Activated naive CD4-positive, alpha-beta T cell treated with anti-CD3 and anti-CD28 coated beads, Interleukin-2, amount 50 U/mL, for 72 hours (primary cell): ENCODE data around the gene ATL2. TPM values are rescaled to one million over a fixed set of nuclear protein-coding genes. Genes with fewer than 3 reads are reported as not detected.
"Not testable (repeated sequence)": the region's sequence is repeated elsewhere in the genome, so short reads cannot be mapped to it uniquely, and the experiment has no call there.

ENCODE experiments used
- ATAC-seq, 2 donors: fragments of 150-1000 bp; cut with Tn5 transposase; 2 replicates each; pipeline ENCODE4 v1.10.0; 2021; ENCODE audit warnings: mild to moderate bottlenecking in 2 of 2, moderate library complexity in 2 of 2
- DNase-seq, 2 donors: peaks; one replicate each; pipeline ENCODE4 v3.0.0; 2021 to 2022; ENCODE audit warnings: low spot score in 2 of 2
- H3K27ac Mint-ChIP-seq, 2 donors: one replicate each; pipeline ENCODE4 v1.8.0; 2022; ENCODE audit warnings: mild to moderate bottlenecking in 2 of 2, mixed read lengths in 2 of 2
- H3K36me3 Mint-ChIP-seq, 2 donors: one replicate each; pipeline ENCODE4 v1.8.0; 2022; ENCODE audit warnings: mixed read lengths in 2 of 2
- H3K9me3 Mint-ChIP-seq, 2 donors: one replicate each; pipeline ENCODE4 v1.8.0; 2022; ENCODE audit warnings: mixed read lengths in 2 of 2
- total RNA-seq, 2 donors: library from RNA; stranded (reverse); gene quantifications; one replicate each; pipeline ENCODE4 v1.2.3, GENCODE V29; 2022

ATL2 gene
- total RNA-seq, 2 donors from 2014 or later = 46.3 to 55.8 TPM

DNA sequence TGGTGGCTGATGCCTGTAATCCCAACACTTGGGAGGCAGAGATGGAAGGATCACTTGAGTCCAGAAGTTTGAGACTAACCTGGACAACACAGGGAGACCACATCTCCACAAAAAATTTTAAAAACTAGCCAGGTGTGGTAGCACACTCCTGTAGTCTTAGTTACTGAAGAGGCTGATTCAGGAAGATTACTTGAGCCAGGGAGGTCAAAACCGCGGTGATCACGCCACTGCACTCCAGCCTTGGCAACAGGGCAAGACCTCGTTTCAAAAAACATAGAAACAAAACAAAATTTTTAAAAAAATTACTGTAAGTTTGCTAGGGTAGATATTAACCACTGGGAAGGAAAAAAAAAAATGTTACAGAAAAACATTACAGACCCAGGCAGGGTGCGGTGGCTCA is 5.8 kb downstream of the ATL2 start:
- no peak for ATAC-seq
- DNase-seq = no peak
- Mint-ChIP-seq H3K36me3 (peaks cover 6 to 17% of the 10 kb centered on the region in 2 donors), H3K27ac (no peak overlapping the region), H3K9me3 (no peaks in the 10 kb centered on the region)

DNA sequence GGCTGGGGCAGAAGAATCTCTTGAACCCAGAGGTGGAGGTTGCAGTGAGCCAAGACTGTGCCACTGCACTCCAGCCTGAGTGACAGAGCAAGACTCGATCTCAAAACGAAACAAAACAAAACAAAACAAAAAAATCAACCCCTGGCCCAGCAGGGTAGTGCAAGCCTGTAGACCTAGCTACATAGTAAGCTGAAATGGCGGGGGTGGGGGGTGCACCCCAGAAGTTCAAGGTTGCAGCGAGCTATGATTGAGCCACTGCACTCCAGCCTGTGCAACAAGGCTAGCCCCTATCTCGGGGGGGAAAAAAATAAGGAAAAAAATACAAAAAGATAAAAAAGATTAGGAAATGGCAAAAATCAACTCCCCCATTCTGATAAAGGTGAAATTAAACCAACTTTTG is 6.4 kb downstream of the ATL2 start:
- Mint-ChIP-seq H3K27ac (no peak overlapping the region), H3K36me3 (peaks cover under 1 to 12% of the 10 kb centered on the region in 2 donors), H3K9me3 (no peaks in the 10 kb centered on the region)
- ATAC-seq (no peak), DNase-seq (no peak)

DNA sequence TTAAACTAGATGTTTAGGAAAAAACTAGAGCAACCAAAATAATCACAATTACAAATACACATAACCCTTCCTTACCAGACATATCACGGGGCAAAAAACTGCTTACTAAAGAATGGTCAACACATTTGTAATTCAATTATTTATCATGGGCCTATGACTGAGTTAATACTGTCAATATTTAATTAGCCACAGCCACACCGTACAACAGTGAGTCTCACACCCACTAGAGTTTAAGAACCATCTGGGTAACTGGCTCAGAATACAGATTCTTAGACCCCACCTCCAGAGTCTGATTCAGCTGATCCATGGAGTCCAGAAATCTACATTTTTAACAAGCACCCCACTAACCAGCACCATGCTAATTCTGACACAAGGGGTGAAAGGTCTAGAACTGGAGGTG is 14.8 kb downstream of the ATL2 start:
- H3K9me3 Mint-ChIP-seq = no peaks in the 10 kb centered on the region
- ATAC-seq = no peak

DNA sequence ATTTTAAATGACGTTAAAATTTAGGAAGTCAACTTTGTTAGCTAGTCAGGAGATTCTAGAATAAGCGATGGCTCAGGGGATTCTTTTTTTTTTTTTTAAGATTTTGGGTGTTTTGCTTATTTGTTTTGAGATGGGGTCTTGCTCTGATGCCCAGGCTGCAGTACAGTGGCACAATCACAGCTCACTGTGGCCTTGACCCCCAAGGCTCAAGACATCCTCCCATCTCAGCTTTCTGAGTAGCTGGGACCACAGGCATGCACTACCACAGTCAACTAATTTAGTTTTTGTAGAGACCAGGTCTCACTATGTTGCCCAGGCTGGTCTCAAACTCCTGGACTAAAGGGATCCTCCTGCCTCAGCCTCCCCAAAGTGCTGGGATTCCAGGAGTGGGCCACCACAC is 16.9 kb downstream of the ATL2 start:
- DNase-seq (no peak), ATAC-seq (no peak)
- H3K36me3 Mint-ChIP-seq = peaks cover 0 to 3% of the 10 kb centered on the region in 2 donors
- no peak overlapping the region for H3K27ac Mint-ChIP-seq
- H3K9me3 Mint-ChIP-seq = no peaks in the 10 kb centered on the region

More for the DNA sequence above, 14.8 kb downstream of the ATL2 start:
- H3K36me3 Mint-ChIP-seq = no peaks in the 10 kb centered on the region
- H3K27ac Mint-ChIP-seq = no peak overlapping the region
- no peak for DNase-seq

DNA sequence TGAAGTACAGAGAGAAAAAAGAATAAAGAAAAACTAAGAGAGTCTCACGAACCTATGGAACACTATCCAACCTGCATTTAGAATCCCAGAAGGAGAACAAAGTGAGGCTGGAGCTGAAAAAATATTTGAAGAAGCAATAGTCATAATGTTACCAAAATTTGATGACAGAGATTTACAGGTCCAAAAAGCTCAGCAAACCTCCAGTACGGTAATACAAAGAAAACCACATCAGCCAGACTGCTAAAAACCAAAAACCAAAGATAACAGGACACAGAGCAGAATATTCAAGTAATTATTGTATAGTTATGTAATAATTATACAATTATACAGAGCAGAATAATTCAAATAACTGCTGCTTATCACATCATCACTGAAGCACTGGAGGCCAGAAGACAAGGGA is 23.7 kb downstream of the ATL2 start:
- H3K9me3 Mint-ChIP-seq = no peaks in the 10 kb centered on the region
- H3K36me3 Mint-ChIP-seq = peaks cover 0 to 23% of the 10 kb centered on the region in 2 donors
- ATAC-seq = no peak
- H3K27ac Mint-ChIP-seq = no peak overlapping the region
- DNase-seq = no peak

DNA sequence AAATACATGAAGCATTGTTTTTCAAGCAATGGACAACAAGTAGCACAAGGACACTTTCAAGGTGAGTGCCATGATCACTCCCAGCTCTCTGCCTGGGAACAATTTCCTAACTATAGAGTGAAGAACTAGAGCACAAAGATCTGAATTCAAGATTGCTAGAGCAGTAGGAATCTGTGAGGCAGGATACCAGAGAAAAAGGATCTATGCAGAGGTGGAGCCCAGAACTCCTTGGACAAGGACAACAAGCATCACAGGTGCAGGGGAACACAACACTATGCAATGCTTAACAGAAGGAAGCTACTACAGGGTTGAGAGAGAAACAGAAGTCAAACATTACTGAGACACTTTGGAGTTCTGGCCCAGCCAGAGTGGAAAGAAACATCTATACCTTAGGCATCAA is 24.7 kb downstream of the ATL2 start:
- ATAC-seq (no peak), DNase-seq (no peak)
- no peak overlapping the region for H3K27ac Mint-ChIP-seq
- H3K9me3 Mint-ChIP-seq = no peaks in the 10 kb centered on the region
- peaks cover 0 to 23% of the 10 kb centered on the region in 2 donors for H3K36me3 Mint-ChIP-seq

DNA sequence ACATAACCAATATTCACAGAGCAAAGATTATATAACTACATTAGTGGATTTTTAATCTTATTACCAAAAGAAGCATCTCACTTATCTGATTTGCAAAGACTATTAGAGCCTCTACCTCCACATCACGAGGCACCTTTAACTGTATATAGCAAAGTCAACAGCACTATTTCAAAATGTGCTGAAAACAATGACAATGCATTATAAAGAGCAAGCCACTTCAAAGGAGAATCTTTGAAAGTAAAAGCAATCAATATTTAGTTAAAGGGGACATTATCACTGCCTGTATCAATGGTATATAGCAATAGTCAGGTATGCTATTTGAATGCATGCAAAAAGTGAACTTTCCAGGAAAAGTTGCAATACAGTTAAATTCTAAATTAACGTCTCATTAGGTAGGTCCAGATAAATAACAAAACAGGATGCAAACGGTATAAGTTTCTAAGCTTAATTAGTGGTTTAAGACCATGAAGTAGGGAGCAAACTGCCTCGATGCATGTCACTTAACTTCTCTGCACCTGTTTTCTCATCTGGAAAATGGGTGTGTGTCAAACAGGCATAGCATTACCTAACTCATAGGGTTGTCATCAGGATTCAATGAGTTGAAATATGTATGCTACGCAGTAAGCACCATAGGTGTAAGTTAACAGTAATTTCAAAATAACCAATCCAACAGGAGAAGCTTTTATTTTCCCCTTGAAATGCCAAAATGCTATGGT is 31.6 kb downstream of the ATL2 start:
- ATAC-seq (no peak), DNase-seq (no peak)
- H3K27ac Mint-ChIP-seq = no peak overlapping the region

DNA sequence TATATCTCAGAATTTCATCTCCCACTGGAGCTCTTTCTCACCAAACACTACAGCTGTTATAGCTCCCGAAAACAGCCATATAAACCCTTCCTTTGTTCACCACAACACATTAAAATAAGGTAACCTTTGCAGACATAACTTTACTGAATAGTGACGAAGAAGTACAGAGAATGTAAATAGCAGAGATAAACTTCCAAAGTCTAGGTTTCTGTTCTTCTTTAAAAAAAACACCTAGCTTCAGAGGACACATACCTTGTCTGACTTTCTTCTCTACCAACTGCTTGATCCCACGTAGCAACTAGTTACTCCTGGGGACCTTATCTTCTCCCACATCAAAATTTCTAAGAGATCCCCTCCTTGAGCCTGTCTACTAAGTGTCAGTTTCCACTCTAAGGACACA is 32.3 kb downstream of the ATL2 start:
- DNase-seq = no peak
- Mint-ChIP-seq H3K9me3 (peaks cover 0 to 5% of the 10 kb centered on the region in 2 donors), H3K27ac (no peak overlapping the region), H3K36me3 (peaks cover 6 to 20% of the 10 kb centered on the region in 2 donors)
- no peak for ATAC-seq

More for the DNA sequence above, 31.6 kb downstream of the ATL2 start:
- Mint-ChIP-seq H3K9me3 (peaks cover 0 to 5% of the 10 kb centered on the region in 2 donors), H3K36me3 (peaks cover 6 to 20% of the 10 kb centered on the region in 2 donors)

DNA sequence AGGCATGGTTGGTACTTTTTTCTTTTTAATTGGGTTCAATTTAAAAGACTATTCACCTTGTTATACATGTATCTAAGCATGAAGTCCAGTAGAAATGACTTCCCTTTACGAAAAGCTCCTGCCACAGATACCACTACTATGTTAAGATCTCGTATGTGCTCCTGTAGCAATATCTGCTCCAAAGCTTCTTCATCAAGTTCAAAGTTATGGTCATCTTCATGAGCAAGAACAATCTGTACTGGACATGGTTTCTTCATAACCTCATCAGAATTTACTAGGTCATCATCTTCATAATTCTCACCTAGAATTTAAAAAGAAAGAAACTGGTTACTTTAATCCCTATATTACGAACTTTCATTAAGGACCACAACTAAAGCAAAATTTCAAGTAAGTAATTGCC is 33.9 kb downstream of the ATL2 start:
- DNase-seq (no peak), ATAC-seq (no peak)
- H3K9me3 Mint-ChIP-seq = peaks cover 0 to 5% of the 10 kb centered on the region in 2 donors
- no peak overlapping the region for H3K27ac Mint-ChIP-seq
- peaks cover 6 to 20% of the 10 kb centered on the region in 2 donors for H3K36me3 Mint-ChIP-seq

DNA sequence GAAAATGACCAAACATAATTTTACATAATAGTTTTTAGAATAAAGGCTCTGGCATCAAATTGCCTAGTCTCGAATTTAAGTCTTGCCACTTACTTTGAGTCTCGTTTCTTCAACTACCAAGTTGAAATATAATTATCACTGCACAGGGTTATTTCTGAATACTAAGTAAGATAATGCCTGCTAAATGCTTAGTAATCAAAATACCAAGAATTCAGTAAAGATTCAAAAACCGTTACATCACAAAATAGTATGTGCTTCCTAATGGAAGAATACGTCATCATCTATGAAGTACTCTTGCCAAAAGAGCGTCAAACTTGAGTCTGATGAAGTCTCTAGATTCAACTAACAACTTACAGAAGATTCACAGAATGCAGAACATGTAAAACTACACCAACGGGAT is 40.5 kb downstream of the ATL2 start:
- Mint-ChIP-seq H3K9me3 (no peaks in the 10 kb centered on the region), H3K27ac (no peak overlapping the region), H3K36me3 (peaks cover 4 to 19% of the 10 kb centered on the region in 2 donors)
- ATAC-seq (no peak), DNase-seq (no peak)

DNA sequence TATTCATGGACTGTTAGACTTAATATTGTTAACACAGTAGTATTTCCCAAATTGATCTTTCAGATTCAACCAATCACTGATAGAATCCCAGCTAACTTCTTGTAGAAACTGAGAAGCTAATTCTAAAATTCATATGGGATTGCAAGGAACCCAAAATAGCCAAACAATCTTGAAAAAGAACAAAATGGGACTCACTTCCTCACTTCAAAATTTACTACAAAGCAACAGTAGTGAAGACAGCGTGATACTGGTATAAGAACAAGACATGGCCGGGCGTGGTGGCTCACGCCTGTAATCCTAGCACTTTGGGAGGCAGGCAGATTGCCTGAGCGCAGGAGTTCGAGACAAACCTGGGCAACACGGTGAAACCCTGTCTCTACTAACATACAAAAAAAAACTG is 46.3 kb downstream of the ATL2 start:
- no peak for DNase-seq
- peaks cover 0 to 47% of the 10 kb centered on the region in 2 donors for H3K36me3 Mint-ChIP-seq
- H3K27ac Mint-ChIP-seq = no peak overlapping the region
- ATAC-seq = no peak
- H3K9me3 Mint-ChIP-seq = peaks cover 0 to 7% of the 10 kb centered on the region in 2 donors

DNA sequence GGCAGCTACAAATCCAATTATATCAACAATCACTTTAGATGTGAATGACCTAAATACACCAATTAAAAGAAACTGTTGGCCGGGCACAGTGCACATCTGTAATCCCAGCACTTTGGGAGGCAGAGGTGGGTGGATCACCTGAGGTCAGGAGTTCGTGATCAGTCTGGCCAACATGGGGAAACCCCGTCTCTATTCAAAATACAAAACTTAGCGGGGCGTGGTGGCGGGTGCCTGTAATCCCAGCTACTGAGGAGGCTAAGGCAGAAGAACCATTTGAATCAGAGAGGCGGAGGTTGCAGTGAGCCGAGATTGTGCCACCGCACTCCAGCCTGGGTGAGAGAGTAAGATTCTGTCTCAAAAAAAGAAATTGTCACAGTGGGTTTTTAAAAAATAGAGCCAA is 49.5 kb downstream of the ATL2 start:
- no peak for DNase-seq
- Mint-ChIP-seq H3K27ac (no peak overlapping the region), H3K36me3 (peaks cover 0 to 42% of the 10 kb centered on the region in 2 donors), H3K9me3 (peaks cover 0 to 7% of the 10 kb centered on the region in 2 donors)
- ATAC-seq = no peak

DNA sequence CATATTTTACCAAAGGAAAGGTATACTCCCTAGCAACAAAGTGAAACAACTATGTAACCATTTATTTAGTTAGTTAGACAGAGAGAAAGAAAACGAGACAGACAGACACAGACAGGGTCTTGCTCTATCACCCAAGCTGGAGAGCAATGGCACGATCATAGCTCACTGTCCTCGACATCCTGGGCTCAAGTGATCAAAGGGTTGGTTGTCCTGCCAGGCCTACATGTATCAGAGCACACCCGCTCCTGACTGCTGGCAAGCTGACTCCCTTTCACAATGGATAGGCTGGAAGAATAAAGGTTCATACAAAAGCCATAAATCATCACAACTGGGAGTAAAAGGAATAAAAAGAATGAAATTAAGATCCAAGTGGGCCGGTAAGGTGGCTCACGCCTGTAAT is 53.5 kb downstream of the ATL2 start:
- peak overlapping the region in 1 of 2 donors; percentile 68 for H3K27ac Mint-ChIP-seq
- H3K9me3 Mint-ChIP-seq = peaks cover 0 to 3% of the 10 kb centered on the region in 2 donors
- peaks cover 0 to 8% of the 10 kb centered on the region in 2 donors for H3K36me3 Mint-ChIP-seq
- DNase-seq (no peak), ATAC-seq (no peak)

DNA sequence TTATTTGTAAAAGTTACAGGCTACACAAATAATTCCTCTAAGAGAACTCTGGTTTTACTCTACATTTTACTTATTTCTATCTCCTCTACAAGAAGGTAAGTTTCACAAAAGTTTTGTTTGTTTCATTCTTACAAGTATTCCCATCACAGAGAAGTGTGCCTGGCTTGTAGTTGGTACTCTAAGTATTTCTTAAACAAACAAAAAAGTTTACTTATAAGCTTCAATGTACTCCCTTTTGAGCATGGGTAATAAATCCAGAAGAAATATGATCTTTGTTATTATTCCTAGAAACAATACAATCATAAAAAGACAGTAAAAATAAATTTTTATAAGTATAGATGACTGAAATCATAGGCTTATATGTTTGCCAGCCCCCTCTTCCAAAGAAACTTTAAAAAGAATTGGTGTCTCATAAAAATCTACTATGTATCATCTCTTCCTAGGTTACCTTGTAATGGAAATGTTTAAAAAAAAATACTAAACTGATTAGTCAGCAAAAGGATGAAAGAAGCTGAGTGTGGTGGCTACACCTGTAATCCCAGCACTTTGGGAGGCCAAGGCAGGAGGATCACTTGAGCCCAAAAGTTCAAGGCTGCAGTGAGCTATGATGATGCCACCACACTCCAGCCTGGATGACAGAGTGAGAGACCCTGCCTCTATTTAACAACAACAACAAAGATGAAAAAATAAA is 54.7 kb downstream of the ATL2 start:
- DNase-seq = no peak
- no peak for ATAC-seq
- Mint-ChIP-seq H3K27ac (no peak overlapping the region), H3K9me3 (no peaks in the 10 kb centered on the region), H3K36me3 (peaks cover 0 to 5% of the 10 kb centered on the region in 2 donors)

DNA sequence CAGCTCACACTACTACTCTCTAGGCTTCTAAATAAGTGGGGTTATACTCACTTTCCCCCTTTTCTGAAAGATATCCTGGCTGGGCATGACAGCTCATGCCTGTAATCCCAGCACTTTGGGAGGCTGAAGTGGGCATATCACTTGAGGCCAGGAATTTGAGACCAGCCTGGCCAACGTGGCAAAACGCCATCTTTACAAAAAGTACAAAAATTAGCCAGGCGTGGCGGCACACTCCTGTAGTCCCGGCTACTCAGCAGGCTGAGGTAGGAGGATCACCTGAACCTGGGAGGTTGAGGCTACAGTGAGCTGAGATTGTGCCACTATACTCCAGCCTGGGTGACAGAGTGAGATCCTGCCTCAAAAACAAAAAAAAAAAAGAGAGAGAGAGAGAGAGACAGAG is 57.8 kb downstream of the ATL2 start:
- ATAC-seq, H3K36me3 Mint-ChIP-seq, H3K9me3 Mint-ChIP-seq, H3K27ac Mint-ChIP-seq, DNase-seq: not testable (repeated sequence)

DNA sequence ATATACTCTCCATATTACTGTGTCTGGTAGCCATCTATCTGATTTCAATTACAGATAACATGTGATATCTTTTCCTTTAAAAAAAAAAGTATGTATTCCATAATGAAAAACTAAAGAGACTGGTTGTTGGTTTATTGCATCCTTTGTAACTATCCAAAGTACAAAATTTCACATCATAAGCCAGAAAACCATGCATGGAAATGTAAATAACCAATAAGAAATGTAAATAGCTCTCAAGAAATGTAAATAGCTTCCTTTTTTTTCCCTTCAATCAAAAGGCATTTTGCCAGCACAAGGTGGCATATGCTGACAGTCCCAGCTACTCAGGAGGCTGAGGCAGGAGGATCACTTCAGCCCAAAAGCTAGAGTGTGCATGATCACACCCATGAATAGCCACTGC is 59.3 kb downstream of the ATL2 start:
- no peak for ATAC-seq
- Mint-ChIP-seq H3K36me3 (peaks cover 0 to 11% of the 10 kb centered on the region in 2 donors), H3K9me3 (no peaks in the 10 kb centered on the region), H3K27ac (no peak overlapping the region)
- no peak for DNase-seq

DNA sequence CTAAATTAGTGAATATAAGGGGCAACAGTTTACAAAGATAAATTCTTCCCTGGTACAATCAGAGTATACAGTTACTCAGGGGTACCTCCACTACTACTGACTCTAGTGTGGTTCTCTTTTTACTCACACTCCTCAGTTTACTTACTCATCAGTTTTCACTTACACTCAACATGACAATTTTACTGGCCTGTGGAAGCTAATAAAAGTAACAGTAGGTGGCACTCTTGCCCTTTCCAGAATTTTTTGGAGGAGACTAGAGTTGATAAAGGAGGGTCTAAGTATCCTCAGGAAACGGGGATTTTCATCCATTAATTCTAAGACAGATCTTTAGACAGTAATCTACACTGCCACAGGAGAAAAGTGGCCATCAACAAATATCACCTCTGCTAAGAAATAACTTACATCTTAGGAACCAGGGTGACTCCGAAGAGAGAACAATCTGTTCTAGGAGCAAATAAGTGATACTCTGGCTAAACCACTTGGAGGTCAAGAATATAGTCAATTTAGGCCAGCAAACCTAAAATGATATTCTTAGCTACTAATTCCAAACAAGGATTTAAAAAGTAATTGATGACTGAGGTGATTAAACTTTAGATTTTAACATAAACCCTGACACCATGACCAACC is 61.3 kb downstream of the ATL2 start:
- no peaks in the 10 kb centered on the region for H3K9me3 Mint-ChIP-seq
- peaks cover 0 to 25% of the 10 kb centered on the region in 2 donors for H3K36me3 Mint-ChIP-seq
- ATAC-seq (peak; percentile 99), DNase-seq (peak in 1 of 2 donors; percentile 41)
- H3K27ac Mint-ChIP-seq = no peak overlapping the region
